ENCODE measurements around the gene SEMA4A.
"Not testable (repeated sequence)": the region's sequence is repeated elsewhere in the genome, so short reads cannot be mapped to it uniquely, and the experiment has no call there.

SEMA4A gene

GRCh38 chr1:156198831-156199349 is 45.5 kb downstream of the SEMA4A start:
- DNase-seq: no peak

- no peak for DNase-seq
Observed at GRCh38 chr1:156200044-156200443, 46.7 kb downstream of the SEMA4A start.

- no peak for DNase-seq
Observed at GRCh38 chr1:156203331-156203730, 49.9 kb downstream of the SEMA4A start.

- DNase-seq: no peak
Observed at GRCh38 chr1:156204686-156205085, 51.3 kb downstream of the SEMA4A start.

DNA sequence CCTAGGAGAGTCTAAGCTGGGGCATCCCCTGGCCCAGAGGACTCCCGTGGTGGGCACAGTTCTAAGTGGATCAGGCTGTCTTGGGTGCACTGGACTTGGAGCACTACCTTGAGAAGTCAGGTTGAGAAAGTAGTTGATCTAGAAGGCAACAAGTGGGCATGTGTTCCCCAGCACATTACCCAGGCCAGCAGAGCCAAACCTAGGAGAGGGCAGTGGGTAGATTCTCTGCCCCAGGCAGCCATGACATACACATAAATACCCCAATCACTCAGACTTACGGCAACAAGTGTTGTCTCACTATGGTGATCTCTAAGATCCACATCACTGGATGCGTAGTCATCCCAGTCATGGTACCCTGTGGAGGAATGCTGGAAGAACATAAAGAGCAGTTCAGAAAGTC is 57.9 kb downstream of the SEMA4A start:
- no peak for DNase-seq

DNA sequence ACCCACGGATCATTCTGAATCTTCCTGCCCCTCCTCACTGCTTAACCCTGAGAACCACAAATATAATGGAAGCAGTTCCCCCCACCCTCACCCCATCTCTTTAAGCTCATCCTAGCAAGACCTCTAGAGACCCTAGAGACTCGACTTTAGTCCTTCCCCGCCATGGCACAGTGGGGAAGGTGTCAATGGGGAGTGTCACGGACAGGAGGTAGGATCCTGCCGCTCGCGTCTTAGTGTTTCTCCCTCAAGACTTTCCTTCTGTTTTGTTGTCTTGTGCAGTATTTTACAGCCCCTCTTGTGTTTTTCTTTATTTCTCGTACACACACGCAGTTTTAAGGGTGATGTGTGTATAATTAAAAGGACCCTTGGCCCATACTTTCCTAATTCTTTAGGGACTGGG is 58.7 kb downstream of the SEMA4A start:
- no peak for DNase-seq

DNA sequence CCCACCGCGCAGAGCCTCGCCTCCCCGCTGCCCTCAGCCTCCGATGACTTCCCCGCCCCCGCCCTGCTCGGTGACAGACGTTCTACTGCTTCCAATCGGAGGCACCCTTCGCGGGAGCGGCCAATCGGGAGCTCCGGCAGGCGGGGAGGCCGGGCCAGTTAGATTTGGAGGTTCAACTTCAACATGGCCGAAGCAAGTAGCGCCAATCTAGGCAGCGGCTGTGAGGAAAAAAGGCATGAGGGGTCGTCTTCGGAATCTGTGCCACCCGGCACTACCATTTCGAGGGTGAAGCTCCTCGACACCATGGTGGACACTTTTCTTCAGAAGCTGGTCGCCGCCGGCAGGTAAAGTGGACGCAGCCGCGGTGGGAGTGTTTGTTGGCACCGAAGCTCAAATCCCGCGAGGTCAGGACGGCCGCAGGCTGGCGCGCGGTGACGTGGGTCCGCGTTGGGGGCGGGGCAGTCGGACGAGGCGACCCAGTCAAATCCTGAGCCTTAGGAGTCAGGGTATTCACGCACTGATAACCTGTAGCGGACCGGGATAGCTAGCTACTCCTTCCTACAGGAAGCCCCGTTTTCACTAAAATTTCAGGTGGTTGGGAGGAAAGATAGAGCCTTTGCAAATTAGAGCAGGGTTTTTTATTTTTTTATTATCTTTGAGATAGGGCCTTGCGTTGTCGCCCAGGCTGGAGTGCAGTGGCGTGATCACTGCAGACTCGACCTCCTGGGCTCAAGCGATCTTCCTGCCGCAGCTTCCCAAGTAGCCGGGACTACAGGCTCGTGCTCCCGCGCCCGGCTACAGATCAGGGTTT is 59.7 kb downstream of the SEMA4A start, which contains the start of gene PMF1:
Gene PMF1, plus strand, starts transcription at position 175 of the 811 bp plus-strand sequence. Its CDS starts 9 bp downstream, at position 184.
- peak; percentile 97 for DNase-seq

DNA sequence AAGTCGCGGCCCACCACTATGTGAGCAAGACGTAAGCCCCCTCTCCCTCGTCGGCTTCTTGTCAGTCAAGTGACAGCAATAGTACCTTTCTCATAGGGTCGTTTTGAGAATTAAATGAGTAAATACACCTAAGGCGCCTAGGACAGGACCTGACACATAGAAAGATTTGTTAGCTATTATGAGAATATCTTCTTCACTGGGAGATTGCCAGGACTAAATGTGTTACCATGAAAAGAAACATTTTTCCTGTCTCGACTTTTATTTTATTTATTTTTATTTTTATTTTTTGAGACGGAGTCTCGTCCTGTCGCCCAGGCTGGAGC is 60.2 kb downstream of the SEMA4A start:
- DNase-seq: no peak

DNA sequence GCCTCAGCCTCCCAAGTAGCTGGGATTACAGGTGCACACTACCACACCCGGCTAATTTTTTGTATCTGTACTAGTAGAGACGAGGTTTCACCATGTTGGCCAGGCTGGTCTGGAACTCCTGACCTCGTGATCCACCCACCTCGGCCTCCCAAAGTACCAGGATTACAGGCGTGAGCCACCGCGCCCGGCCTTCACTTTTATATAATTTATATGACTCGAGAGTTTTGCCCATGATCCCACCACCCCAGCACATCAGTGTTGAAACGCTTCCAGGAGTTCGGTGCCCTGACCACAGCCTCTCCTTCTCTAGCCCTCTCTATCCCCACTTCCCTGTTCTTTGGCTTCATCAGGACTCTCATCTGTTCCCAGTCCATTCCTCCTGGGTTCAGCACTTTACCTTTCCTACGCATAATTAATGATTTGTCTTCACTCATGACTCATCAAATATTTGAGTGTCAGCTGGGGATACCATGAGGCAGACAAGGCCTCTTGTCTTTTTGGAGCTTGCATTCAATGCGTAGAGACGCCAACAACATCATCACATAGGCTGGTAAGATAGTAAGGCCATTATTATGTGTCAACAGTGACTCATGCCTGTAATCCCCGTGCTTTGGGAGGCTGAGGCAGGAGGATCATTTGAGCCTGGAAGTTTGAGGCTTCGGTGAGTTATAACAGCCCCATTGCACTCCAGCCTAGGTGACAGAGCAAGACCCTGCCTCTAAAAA is 60.8 kb downstream of the SEMA4A start:
- DNase-seq: no peak

GRCh38 chr1:156216361-156217086 is 63.1 kb downstream of the SEMA4A start:
- not testable (repeated sequence) for DNase-seq

- no peak for DNase-seq
Observed at GRCh38 chr1:156217871-156218270, 64.5 kb downstream of the SEMA4A start.

DNA sequence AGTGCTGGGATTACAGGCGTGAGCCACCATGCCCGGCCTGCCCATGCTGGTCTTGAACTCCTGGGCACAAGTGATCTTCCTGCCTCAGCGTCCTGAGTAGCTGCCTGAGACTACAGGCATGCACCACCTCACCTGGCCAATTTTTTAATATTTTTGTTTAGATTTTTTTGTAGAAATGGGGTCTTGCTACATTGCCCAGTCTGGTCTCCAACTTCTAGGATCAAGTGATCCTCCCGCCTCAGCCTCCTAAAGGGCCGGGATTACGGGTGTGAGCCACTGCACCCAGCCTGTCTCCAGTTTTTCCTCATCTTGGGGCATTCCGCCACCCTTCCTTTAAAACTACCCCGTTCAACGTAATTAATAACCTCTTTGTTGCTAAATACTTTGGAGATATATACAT is 66.8 kb downstream of the SEMA4A start:
- no peak for DNase-seq

GRCh38 chr1:156221986-156222692 is 68.8 kb downstream of the SEMA4A start:
- no peak for DNase-seq

DNA sequence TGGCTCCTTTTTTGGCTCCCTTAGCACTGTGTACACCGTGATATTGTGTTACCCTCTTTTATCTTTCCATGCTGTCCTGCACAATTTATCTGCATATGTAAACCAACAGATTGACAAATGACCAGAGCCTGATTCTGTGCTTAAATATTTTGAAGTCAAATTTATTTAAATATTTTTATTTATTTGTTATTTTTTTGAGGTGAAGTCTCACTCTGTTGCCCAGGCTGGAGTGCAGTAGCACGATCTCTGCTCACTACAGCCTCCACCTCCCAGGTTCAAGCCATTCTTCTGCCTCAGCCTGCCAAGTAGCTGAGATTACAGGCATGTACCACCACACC is 72.3 kb downstream of the SEMA4A start:
- DNase-seq: no peak

DNA sequence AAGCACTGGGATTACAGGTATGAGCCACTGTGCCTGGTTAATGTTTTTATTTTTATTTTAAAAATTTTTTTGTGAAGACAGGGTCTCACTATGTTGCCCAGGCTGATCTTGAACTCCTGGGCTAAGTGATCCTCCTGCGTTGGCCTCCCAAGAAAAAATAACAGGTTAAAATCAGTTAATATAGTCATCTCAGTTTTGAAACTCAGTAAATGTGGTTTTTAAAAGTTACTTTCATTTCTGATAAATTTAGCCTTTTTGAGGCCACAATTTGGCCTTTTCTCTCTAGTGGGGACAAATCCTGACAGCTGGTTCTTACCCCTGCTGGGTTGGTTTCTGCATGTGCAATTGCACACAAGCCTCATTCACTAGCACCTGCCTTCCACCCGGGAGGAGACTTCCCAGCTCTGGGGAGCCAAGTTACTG is 72.7 kb downstream of the SEMA4A start:
- DNase-seq: no peak

- no peak for DNase-seq
Observed at GRCh38 chr1:156226782-156227181, 73.4 kb downstream of the SEMA4A start.
